Measurements from ENCODE around the gene TM2D1.

- TF ChIP-seq CTCF (conservative IDR thresholded peaks at IDR 0.05; ENCODE audit: low read depth, low read length): no peak
- TF ChIP-seq EZH2 (IDR thresholded peaks at IDR 0.05; ENCODE audit: borderline replicate concordance, low read depth, low read length, poor library complexity, severe bottlenecking): no peak
Measured at GRCh38 chr1:61724506-61724812, 482 bp downstream of the TM2D1 start.

Data from A673 (cell line).